DND-41 (cell line): ENCODE measurements around the gene ATG12.
"Not testable (repeated sequence)": the region's sequence is repeated elsewhere in the genome, so short reads cannot be mapped to it uniquely, and the experiment has no call there.

Experiments used
- EZH2 ChIP-seq: IDR thresholded peaks from 3 replicates; pipeline ENCODE4 v1.6.1; 2012; ENCODE audit warnings: borderline replicate concordance, low read depth, mild to moderate bottlenecking, moderate library complexity, low read length, inconsistent platforms; ENCODE audit not compliant: severe bottlenecking
- TF ChIP-seq, protein P1 (sequence below): IDR thresholded peaks from 2 replicates; pipeline ENCODE4 v1.5.1; 2012; ENCODE audit warnings: borderline replicate concordance, low read length, moderate library complexity, mild to moderate bottlenecking; ENCODE audit not compliant: poor library complexity, severe bottlenecking; ENCODE audit errors: extremely low read depth

DNA sequence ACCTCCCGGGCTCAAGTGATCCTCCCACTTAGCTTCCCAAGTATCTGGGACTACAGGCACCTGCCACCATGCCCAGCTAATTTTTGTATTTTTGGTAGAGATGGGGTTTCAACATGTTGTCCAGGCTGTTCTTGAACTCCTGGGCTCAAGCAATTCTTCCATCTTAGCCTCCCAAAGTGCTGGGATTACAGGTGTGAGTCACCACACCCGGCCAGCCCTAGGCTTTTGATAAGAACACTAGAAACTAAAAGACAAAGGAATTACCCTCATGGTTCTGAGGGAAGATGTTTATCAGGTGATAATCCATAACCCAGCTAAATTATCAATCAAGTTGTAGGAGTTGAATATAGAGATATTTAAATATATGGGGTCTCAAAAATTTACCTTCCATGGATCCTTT, 33.3 kb downstream of the ATG12 start:
- TF ChIP-seq EZH2 = not testable (repeated sequence)
- TF ChIP-seq, protein P1, sequence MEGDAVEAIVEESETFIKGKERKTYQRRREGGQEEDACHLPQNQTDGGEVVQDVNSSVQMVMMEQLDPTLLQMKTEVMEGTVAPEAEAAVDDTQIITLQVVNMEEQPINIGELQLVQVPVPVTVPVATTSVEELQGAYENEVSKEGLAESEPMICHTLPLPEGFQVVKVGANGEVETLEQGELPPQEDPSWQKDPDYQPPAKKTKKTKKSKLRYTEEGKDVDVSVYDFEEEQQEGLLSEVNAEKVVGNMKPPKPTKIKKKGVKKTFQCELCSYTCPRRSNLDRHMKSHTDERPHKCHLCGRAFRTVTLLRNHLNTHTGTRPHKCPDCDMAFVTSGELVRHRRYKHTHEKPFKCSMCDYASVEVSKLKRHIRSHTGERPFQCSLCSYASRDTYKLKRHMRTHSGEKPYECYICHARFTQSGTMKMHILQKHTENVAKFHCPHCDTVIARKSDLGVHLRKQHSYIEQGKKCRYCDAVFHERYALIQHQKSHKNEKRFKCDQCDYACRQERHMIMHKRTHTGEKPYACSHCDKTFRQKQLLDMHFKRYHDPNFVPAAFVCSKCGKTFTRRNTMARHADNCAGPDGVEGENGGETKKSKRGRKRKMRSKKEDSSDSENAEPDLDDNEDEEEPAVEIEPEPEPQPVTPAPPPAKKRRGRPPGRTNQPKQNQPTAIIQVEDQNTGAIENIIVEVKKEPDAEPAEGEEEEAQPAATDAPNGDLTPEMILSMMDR = not testable (repeated sequence)
